ENCODE data around the gene ADGRB2. TPM values are rescaled to one million over a fixed set of nuclear protein-coding genes. Genes with fewer than 3 reads are reported as not detected.

The ADGRB2 gene
- total and polyA plus RNA-seq, 2 donors from 2014 or later: 3.2 to 5.3 TPM

- TF ChIP-seq, protein P1, sequence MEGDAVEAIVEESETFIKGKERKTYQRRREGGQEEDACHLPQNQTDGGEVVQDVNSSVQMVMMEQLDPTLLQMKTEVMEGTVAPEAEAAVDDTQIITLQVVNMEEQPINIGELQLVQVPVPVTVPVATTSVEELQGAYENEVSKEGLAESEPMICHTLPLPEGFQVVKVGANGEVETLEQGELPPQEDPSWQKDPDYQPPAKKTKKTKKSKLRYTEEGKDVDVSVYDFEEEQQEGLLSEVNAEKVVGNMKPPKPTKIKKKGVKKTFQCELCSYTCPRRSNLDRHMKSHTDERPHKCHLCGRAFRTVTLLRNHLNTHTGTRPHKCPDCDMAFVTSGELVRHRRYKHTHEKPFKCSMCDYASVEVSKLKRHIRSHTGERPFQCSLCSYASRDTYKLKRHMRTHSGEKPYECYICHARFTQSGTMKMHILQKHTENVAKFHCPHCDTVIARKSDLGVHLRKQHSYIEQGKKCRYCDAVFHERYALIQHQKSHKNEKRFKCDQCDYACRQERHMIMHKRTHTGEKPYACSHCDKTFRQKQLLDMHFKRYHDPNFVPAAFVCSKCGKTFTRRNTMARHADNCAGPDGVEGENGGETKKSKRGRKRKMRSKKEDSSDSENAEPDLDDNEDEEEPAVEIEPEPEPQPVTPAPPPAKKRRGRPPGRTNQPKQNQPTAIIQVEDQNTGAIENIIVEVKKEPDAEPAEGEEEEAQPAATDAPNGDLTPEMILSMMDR (IDR thresholded peaks at IDR 0.05; ENCODE audit: borderline replicate concordance, extremely low read depth, insufficient read depth): no peak
- H3K9ac ChIP-seq (ENCODE audit: low read length in 3 of 3): no peak overlapping the region
- FAIRE-seq (no peak), DNase-seq (no peak)
- H3K4me3 ChIP-seq (ENCODE audit: low read length in 3 of 3): no peak overlapping the region
- H3K9me3 ChIP-seq (ENCODE audit: control insufficient read depth in 2 of 3, insufficient read depth in 1 of 3, low read length in 3 of 3): no peaks in the 10 kb centered on the region
- intact Hi-C loops (cut with DNase I): no loop called here
- H3K4me1 ChIP-seq (ENCODE audit: control insufficient read depth in 2 of 3, insufficient read depth in 2 of 3, low read depth in 1 of 3, low read length in 3 of 3): peaks cover 3 to 16% (median 4%) of the 10 kb centered on the region in 3 donors
- no peaks in the 10 kb centered on the region for H3K27me3 ChIP-seq (ENCODE audit: control insufficient read depth, insufficient read depth, low read length)
- H3K36me3 ChIP-seq (ENCODE audit: control insufficient read depth in 2 of 3, insufficient read depth in 3 of 3, low read length in 3 of 3): no peaks in the 10 kb centered on the region
- no peak overlapping the region for H3K27ac ChIP-seq (ENCODE audit: low read depth in 2 of 2, low read length in 2 of 2)
These were observed 12.3 kb downstream of the ADGRB2 start for GRCh38 chr1:31751822-31752241.

GRCh38 chr1:31750858-31751510 lies 13.2 kb downstream of the ADGRB2 start:
- FAIRE-seq: no peak

DNA sequence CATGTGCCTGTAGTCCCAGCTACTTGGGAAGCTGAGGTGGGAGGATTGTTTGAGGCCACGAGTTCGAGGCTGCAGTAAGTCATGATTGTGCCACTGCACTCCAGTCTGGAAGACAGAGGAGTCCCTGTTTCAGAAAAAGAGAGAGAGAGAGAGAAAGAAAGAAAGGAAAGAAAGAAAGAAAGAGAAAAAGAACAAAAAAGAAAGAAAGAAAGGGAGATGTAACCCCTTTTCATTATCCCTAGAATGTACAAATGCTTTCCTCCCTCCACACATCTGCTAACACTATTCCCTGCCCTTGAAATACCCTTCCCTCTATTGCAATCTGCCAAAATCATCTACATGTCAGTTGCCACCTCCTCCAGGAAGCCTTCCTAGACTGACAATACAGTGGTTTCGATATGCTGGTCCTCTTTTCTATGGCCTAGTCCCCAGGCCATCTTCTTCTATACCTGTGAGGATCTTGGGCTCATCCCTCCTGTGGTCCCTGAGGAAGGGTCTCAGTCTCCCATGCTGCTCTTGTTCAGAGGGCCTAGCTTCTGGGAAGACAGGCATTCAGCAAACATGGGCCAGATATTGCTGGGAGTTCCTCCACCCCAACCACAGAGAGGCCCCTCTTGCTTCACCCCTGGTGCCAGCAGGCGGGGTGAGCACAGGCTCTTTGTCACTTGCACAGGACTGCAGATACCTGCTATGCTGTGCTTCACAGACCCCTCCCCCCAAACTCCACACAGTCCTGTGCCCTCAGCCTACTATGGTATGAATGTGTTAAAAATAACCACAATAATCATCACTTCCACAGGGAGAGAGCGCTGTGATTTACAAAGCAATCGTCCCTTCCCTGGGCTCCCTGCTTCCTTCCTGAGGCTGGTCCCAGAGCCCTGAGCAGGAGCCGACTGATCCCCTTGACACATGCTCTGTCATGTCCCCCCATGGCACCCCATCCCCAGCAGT lies 14.1 kb downstream of the ADGRB2 start:
- intact Hi-C loops (cut with DNase I): no loop called here
- TF ChIP-seq, protein P1 (IDR thresholded peaks at IDR 0.05; ENCODE audit: borderline replicate concordance, extremely low read depth, insufficient read depth): no peak
- no peak overlapping the region for H3K9ac ChIP-seq (ENCODE audit: low read length in 3 of 3)
- FAIRE-seq (no peak), DNase-seq (no peak)
- H3K27me3 ChIP-seq (ENCODE audit: control insufficient read depth, insufficient read depth, low read length): no peaks in the 10 kb centered on the region
- H3K27ac ChIP-seq (ENCODE audit: low read depth in 2 of 2, low read length in 2 of 2): no peak overlapping the region
- no peak overlapping the region for H3K4me3 ChIP-seq (ENCODE audit: low read length in 3 of 3)
- H3K36me3 ChIP-seq (ENCODE audit: control insufficient read depth in 2 of 3, insufficient read depth in 3 of 3, low read length in 3 of 3): no peaks in the 10 kb centered on the region
- H3K4me1 ChIP-seq (ENCODE audit: control insufficient read depth in 2 of 3, insufficient read depth in 2 of 3, low read depth in 1 of 3, low read length in 3 of 3): peaks cover 0 to 10% (median 6%) of the 10 kb centered on the region in 3 donors
- H3K9me3 ChIP-seq (ENCODE audit: control insufficient read depth in 2 of 3, insufficient read depth in 1 of 3, low read length in 3 of 3): no peaks in the 10 kb centered on the region

More at GRCh38 chr1:31750858-31751510, 13.2 kb downstream of the ADGRB2 start:
- intact Hi-C loops (cut with DNase I): no loop called here
- H3K9ac ChIP-seq (ENCODE audit: low read length in 3 of 3): no peak overlapping the region
- TF ChIP-seq, protein P1 (IDR thresholded peaks at IDR 0.05; ENCODE audit: borderline replicate concordance, extremely low read depth, insufficient read depth): no peak
- no peaks in the 10 kb centered on the region for H3K27me3 ChIP-seq (ENCODE audit: control insufficient read depth, insufficient read depth, low read length)
- no peak overlapping the region for H3K27ac ChIP-seq (ENCODE audit: low read depth in 2 of 2, low read length in 2 of 2)
- DNase-seq: no peak
- no peaks in the 10 kb centered on the region for H3K36me3 ChIP-seq (ENCODE audit: control insufficient read depth in 2 of 3, insufficient read depth in 3 of 3, low read length in 3 of 3)
- peaks cover 3 to 16% (median 4%) of the 10 kb centered on the region in 3 donors for H3K4me1 ChIP-seq (ENCODE audit: control insufficient read depth in 2 of 3, insufficient read depth in 2 of 3, low read depth in 1 of 3, low read length in 3 of 3)
- no peak overlapping the region for H3K4me3 ChIP-seq (ENCODE audit: low read length in 3 of 3)
- H3K9me3 ChIP-seq (ENCODE audit: control insufficient read depth in 2 of 3, insufficient read depth in 1 of 3, low read length in 3 of 3): no peaks in the 10 kb centered on the region

Measured in kidney (tissue), 14 donors.